NB4 (cell line): ENCODE data around the gene IFT57.

Experiments used
- DNase-seq: peaks from one replicate; pipeline ENCODE4 v3.0.0; 2010; ENCODE audit warnings: low read depth
- H3K4me3 ChIP-seq: one replicate; pipeline ENCODE4 v1.5.1; 2011; ENCODE audit warnings: mild to moderate bottlenecking, low read depth, low read length, moderate library complexity
- MAX ChIP-seq: IDR thresholded peaks from 2 replicates; pipeline ENCODE4 v1.6.1; 2011; ENCODE audit warnings: low read depth, low read length
- MYC ChIP-seq: IDR thresholded peaks from 2 replicates; pipeline ENCODE4 v1.6.1; 2011; ENCODE audit warnings: low read depth, low read length
- POLR2A ChIP-seq: IDR thresholded peaks from 2 replicates; pipeline ENCODE4 v1.6.1; 2011; ENCODE audit warnings: mild to moderate bottlenecking; ENCODE audit not compliant: insufficient read length; ENCODE audit errors: extremely low read depth
- TF ChIP-seq, protein P1 (sequence below): IDR thresholded peaks from one replicate; pipeline ENCODE4 v1.5.1; 2012; ENCODE audit warnings: low read depth, low read length

IFT57 gene

GRCh38 chr3:108127301-108127988 is 94.8 kb downstream of the IFT57 start:
- peak; percentile 31 for DNase-seq
- TF ChIP-seq MYC (no peak), MAX (peak; percentile 27; the same call in 1 of the 2 replicates)
- no peak overlapping the region for H3K4me3 ChIP-seq

GRCh38 chr3:108126348-108126747 is 95.9 kb downstream of the IFT57 start:
- TF ChIP-seq MAX: no peak
- no peak for TF ChIP-seq POLR2A
- TF ChIP-seq, protein P1, sequence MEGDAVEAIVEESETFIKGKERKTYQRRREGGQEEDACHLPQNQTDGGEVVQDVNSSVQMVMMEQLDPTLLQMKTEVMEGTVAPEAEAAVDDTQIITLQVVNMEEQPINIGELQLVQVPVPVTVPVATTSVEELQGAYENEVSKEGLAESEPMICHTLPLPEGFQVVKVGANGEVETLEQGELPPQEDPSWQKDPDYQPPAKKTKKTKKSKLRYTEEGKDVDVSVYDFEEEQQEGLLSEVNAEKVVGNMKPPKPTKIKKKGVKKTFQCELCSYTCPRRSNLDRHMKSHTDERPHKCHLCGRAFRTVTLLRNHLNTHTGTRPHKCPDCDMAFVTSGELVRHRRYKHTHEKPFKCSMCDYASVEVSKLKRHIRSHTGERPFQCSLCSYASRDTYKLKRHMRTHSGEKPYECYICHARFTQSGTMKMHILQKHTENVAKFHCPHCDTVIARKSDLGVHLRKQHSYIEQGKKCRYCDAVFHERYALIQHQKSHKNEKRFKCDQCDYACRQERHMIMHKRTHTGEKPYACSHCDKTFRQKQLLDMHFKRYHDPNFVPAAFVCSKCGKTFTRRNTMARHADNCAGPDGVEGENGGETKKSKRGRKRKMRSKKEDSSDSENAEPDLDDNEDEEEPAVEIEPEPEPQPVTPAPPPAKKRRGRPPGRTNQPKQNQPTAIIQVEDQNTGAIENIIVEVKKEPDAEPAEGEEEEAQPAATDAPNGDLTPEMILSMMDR: no peak
- peak overlapping the region; percentile 72 for H3K4me3 ChIP-seq
- DNase-seq: no peak

- peak; percentile 81 for DNase-seq
- H3K4me3 ChIP-seq: peak overlapping the region; percentile 72
These were observed 96.6 kb downstream of the IFT57 start for GRCh38 chr3:108125550-108126071.

DNA sequence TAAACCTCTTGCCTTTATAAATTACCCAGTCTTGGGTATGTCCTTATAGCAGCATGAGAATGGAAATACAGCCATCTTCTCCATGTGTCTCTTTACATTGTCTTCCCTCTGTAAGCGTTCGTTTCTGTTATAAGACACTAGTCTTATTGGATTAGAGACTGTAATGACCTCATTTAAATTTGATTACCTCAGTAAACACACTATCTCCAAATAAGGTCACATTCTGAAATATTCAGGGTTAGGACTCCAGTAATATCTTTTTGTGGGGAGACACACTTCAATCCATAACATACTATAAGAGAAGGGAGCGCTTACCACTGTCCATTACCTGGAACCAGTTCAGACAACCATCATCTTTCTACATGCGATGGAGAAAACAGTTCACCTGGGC is 97.1 kb downstream of the IFT57 start:
- peak overlapping the region; percentile 72 for H3K4me3 ChIP-seq
- TF ChIP-seq POLR2A: no peak
- TF ChIP-seq, protein P1: no peak
- no peak for TF ChIP-seq MYC
- no peak for TF ChIP-seq MAX
- DNase-seq: no peak

More at GRCh38 chr3:108125550-108126071, 96.6 kb downstream of the IFT57 start:
- peak; percentile 66 for TF ChIP-seq MYC
- peak; percentile 58 for TF ChIP-seq MAX
- TF ChIP-seq, protein P1: no peak
- no peak for TF ChIP-seq POLR2A

GRCh38 chr3:108124337-108125152 is 97.7 kb downstream of the IFT57 start:
- peak overlapping the region; percentile 72 for H3K4me3 ChIP-seq
- TF ChIP-seq POLR2A (peak; percentile 24), MYC (peak; percentile 82), MAX (peak; percentile 84)
- TF ChIP-seq, protein P1: no peak
- DNase-seq: peak; percentile 87

DNA sequence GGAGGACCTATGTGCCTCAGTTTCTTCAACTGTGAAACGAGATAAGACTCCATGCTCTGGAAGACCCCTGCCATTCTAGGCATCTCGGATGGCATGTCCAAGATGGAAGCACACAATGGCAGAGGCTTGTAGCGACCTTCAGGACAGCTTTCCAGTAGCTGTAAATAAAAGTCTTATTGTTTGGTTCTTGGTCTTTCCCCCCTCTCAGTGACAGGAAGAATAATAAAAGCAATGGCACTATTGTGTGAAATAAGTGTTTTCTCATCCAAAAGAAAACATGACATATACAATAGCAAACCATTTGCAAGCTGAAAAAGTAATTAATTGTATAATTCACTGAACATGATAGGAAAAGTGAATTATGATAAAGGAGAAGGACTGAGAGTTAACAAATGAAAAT is 98.9 kb downstream of the IFT57 start:
- H3K4me3 ChIP-seq: no peak overlapping the region
- TF ChIP-seq POLR2A (no peak), MYC (no peak), MAX (no peak)
- TF ChIP-seq, protein P1: no peak
- DNase-seq: no peak
